ENCODE results near the gene RPS6KB2. TPM values are rescaled to one million over a fixed set of nuclear protein-coding genes. Genes with fewer than 3 reads are reported as not detected.

RPS6KB2 gene
- total RNA-seq, 1 donor: 52.1 TPM

- peaks cover 93% of the 10 kb centered on the region for H3K4me1 ChIP-seq (ENCODE audit: insufficient read depth, low read length)
Observed at GRCh38 chr11:67413266-67413849, 14.9 kb upstream of the RPS6KB2 start.

GRCh38 chr11:67415501-67416304, 12.6 kb upstream of the RPS6KB2 start, which contains the start of gene CARNS1:
CARNS1 (plus strand) TSS chr11:67415678; CDS start chr11:67416200, 522 bp downstream.
- Histone ChIP-seq H3K4me3 (ENCODE audit: low read length) (no peak within 1 kb of the TSS), H3K9me3 (ENCODE audit: low read depth, low read length) (no peaks in the 10 kb centered on the region), H3K4me1 (ENCODE audit: insufficient read depth, low read length) (peaks cover 93% of the 10 kb centered on the region), H3K27me3 (ENCODE audit: insufficient read depth, low read length) (peaks cover 5% of the 10 kb centered on the region)

More at GRCh38 chr11:67413266-67413849, 14.9 kb upstream of the RPS6KB2 start:
- H3K27me3 ChIP-seq (ENCODE audit: insufficient read depth, low read length): peaks cover 5% of the 10 kb centered on the region
- H3K4me3 ChIP-seq (ENCODE audit: low read length): no peak overlapping the region
- no peaks in the 10 kb centered on the region for H3K9me3 ChIP-seq (ENCODE audit: low read depth, low read length)

GRCh38 chr11:67416416-67417335, 11.6 kb upstream of the RPS6KB2 start:
- Histone ChIP-seq H3K4me3 (ENCODE audit: low read length) (no peak overlapping the region), H3K27me3 (ENCODE audit: insufficient read depth, low read length) (peaks cover 5% of the 10 kb centered on the region), H3K9me3 (ENCODE audit: low read depth, low read length) (no peaks in the 10 kb centered on the region), H3K4me1 (ENCODE audit: insufficient read depth, low read length) (peaks cover 89% of the 10 kb centered on the region)

GRCh38 chr11:67417425-67417824, 10.9 kb upstream of the RPS6KB2 start:
- peaks cover 82% of the 10 kb centered on the region for H3K4me1 ChIP-seq (ENCODE audit: insufficient read depth, low read length)
- no peaks in the 10 kb centered on the region for H3K9me3 ChIP-seq (ENCODE audit: low read depth, low read length)
- no peak overlapping the region for H3K4me3 ChIP-seq (ENCODE audit: low read length)
- H3K27me3 ChIP-seq (ENCODE audit: insufficient read depth, low read length): peaks cover 5% of the 10 kb centered on the region

- Histone ChIP-seq H3K4me3 (ENCODE audit: low read length) (no peak overlapping the region), H3K9me3 (ENCODE audit: low read depth, low read length) (no peaks in the 10 kb centered on the region), H3K4me1 (ENCODE audit: insufficient read depth, low read length) (peaks cover 69% of the 10 kb centered on the region), H3K27me3 (ENCODE audit: insufficient read depth, low read length) (peaks cover 5% of the 10 kb centered on the region)
Observed at GRCh38 chr11:67418476-67419281, 9.6 kb upstream of the RPS6KB2 start.

GRCh38 chr11:67419325-67420049, 8.8 kb upstream of the RPS6KB2 start:
- Histone ChIP-seq H3K4me3 (ENCODE audit: low read length) (no peak overlapping the region), H3K9me3 (ENCODE audit: low read depth, low read length) (no peaks in the 10 kb centered on the region), H3K4me1 (ENCODE audit: insufficient read depth, low read length) (peaks cover 63% of the 10 kb centered on the region), H3K27me3 (ENCODE audit: insufficient read depth, low read length) (peaks cover 5% of the 10 kb centered on the region)

- H3K4me3 ChIP-seq (ENCODE audit: low read length): peak overlapping the region; percentile 46
Observed at GRCh38 chr11:67420147-67420645, 8.1 kb upstream of the RPS6KB2 start.

GRCh38 chr11:67420646-67421429, 7.5 kb upstream of the RPS6KB2 start:
- H3K4me1 ChIP-seq (ENCODE audit: insufficient read depth, low read length): peaks cover 54% of the 10 kb centered on the region
- no peaks in the 10 kb centered on the region for H3K27me3 ChIP-seq (ENCODE audit: insufficient read depth, low read length)
- H3K9me3 ChIP-seq (ENCODE audit: low read depth, low read length): no peaks in the 10 kb centered on the region
- peak overlapping the region; percentile 46 for H3K4me3 ChIP-seq (ENCODE audit: low read length)

More at GRCh38 chr11:67420147-67420645, 8.1 kb upstream of the RPS6KB2 start:
- Histone ChIP-seq H3K27me3 (ENCODE audit: insufficient read depth, low read length) (no peaks in the 10 kb centered on the region), H3K4me1 (ENCODE audit: insufficient read depth, low read length) (peaks cover 56% of the 10 kb centered on the region), H3K9me3 (ENCODE audit: low read depth, low read length) (no peaks in the 10 kb centered on the region)

GRCh38 chr11:67421430-67422031, 6.8 kb upstream of the RPS6KB2 start:
- H3K4me1 ChIP-seq (ENCODE audit: insufficient read depth, low read length): peaks cover 48% of the 10 kb centered on the region
- H3K4me3 ChIP-seq (ENCODE audit: low read length): no peak overlapping the region
- H3K27me3 ChIP-seq (ENCODE audit: insufficient read depth, low read length): no peaks in the 10 kb centered on the region
- H3K9me3 ChIP-seq (ENCODE audit: low read depth, low read length): no peaks in the 10 kb centered on the region

- H3K9me3 ChIP-seq (ENCODE audit: low read depth, low read length): no peaks in the 10 kb centered on the region
- H3K27me3 ChIP-seq (ENCODE audit: insufficient read depth, low read length): no peaks in the 10 kb centered on the region
- peaks cover 42% of the 10 kb centered on the region for H3K4me1 ChIP-seq (ENCODE audit: insufficient read depth, low read length)
Observed at GRCh38 chr11:67422891-67423290, 5.4 kb upstream of the RPS6KB2 start.

GRCh38 chr11:67423466-67423865, 4.8 kb upstream of the RPS6KB2 start:
- H3K4me3 ChIP-seq (ENCODE audit: low read length): no peak overlapping the region
- peaks cover 36% of the 10 kb centered on the region for H3K4me1 ChIP-seq (ENCODE audit: insufficient read depth, low read length)
- H3K9me3 ChIP-seq (ENCODE audit: low read depth, low read length): no peaks in the 10 kb centered on the region
- no peaks in the 10 kb centered on the region for H3K27me3 ChIP-seq (ENCODE audit: insufficient read depth, low read length)

More at GRCh38 chr11:67422891-67423290, 5.4 kb upstream of the RPS6KB2 start:
- H3K4me3 ChIP-seq (ENCODE audit: low read length): no peak overlapping the region

- peaks cover 35% of the 10 kb centered on the region for H3K4me1 ChIP-seq (ENCODE audit: insufficient read depth, low read length)
- H3K27me3 ChIP-seq (ENCODE audit: insufficient read depth, low read length): no peaks in the 10 kb centered on the region
- no peaks in the 10 kb centered on the region for H3K9me3 ChIP-seq (ENCODE audit: low read depth, low read length)
- no peak overlapping the region for H3K4me3 ChIP-seq (ENCODE audit: low read length)
Observed at GRCh38 chr11:67423891-67424613, 4.2 kb upstream of the RPS6KB2 start.
